HG03342 (cell line): ENCODE results near the gene DIS3L2.
"Not testable (repeated sequence)": the region's sequence is repeated elsewhere in the genome, so short reads cannot be mapped to it uniquely, and the experiment has no call there.

ENCODE experiments used
- ATAC-seq: cut with Tn5 transposase; IDR thresholded peaks from one replicate; pipeline ENCODE4 v1.9.1; 2021; ENCODE audit warnings: mild to moderate bottlenecking, moderate library complexity; ENCODE audit not compliant: unreplicated experiment

The DIS3L2 gene

DNA sequence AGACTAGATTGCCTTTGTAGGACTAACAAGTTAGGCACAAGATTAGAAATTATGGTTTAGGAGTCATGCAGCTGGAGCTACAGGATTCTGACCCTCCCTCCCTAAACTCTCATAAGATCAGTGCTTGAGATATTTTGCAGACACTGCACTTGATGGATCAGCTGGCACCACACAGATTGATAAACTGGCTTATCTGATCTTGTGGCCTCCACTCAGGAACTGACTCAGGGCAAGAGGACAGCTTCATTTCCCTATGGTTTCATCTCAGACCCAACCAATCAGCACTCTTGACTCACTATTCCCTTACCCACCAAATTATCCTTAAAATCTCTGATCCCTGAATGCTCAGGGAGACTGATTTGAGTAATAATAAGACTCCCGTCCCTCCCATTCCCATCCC lies 152.3 kb downstream of the DIS3L2 start:
- ATAC-seq: no peak

DNA sequence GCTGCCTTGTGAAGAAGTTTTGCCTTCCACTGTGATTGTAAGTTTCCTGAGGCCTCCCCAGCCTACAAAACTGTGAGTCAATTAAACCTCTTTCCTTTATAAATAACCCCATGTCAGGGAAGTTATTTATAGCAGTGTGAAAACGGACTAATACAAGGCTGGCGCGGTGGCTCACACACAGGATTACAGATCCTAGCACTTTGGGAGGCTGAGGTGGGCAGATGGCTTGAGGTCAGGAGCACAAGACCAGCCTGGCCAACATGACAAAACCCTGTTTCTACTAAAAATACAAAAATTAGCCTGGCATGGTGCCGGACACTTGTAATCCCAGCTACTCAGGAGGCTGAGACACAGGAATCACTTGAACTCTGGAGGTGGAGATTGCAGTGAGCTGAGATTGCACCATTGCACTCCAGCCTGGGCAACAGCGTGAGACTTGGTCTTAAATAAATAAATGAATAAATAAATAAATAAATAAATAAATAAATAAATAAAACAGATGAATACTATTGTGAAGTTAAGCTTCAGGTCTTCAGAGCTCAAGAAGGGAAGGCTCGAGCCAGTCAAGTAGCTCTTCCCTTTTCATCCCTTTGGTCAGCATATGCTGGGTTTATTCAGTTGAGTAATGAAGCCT lies 154.3 kb downstream of the DIS3L2 start:
- ATAC-seq: not testable (repeated sequence)

DNA sequence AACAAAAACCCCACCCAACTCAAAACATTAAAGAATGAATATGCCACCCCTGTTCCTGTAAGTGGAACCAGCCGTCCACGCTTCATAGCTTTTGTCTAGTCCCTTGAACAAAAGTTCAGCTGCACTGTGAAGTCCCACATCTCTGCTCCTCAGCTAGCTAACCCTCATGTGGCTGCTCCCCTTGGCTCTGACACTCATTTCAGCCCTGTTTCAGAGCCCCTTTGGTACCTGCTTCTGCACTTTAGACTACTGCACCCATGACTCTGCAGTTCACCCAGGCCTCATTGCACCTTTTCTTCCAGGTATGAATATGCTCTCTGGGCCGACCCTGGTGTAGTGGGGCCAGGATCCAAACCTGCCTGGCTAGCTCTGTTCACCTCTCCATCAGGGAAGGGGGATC lies 155.3 kb downstream of the DIS3L2 start:
- no peak for ATAC-seq

DNA sequence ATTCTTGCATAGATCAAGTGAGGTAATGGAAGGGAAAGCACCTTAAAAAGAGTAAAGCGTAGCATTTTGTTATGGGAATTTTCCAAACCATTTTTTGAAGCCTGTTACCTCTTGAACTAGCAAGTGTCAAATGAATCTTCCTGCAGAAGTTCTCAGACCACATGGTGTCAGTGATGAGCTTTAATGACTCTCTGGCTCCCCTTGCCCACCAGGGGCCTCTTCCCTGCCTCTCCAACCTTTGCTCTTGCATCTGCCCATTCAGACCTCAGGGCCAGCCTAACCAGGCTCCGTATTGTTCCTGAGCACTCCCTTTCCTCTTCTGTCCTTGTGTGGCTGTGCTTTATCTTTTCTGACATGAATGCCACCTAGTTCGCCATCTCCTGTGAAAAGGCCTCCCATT lies 155.9 kb downstream of the DIS3L2 start:
- ATAC-seq: no peak

DNA sequence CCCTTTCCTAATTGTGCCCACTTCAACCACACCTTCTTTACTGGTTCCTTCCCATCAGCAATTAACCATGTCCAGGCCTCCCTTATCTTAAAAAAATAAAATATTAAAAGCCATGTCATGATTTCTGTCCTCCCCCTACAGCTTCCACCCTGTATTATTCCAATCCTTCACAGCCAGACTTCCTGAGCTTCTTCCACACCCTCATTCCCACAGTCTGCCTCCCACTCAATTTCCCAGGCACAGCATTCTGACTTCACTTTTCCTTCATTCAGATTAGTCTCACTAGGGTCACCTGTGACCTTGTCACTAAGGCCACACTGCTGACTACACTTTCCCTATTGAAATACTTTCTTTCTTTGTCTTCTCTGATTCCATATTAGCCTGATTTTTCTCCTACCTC lies 159.4 kb downstream of the DIS3L2 start:
- no peak for ATAC-seq

DNA sequence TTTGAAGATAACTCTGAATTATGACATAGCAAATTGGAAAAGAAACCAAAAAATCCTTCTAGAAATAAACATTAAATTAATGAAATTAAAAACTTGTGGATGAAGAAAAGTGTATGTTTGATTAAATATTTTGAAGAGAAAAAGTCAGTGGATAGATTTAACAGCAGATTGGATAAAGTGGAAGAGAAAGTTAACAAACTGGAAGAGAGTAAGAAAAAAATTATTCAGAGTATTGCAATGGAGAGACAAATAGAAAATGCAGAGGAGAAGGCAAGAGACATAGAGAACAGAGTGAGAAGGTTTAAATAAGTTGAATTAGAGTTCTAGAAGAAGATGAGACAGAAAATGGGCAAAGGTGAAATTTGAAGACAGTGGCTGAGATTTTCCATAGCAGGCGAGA lies 162.8 kb downstream of the DIS3L2 start:
- no peak for ATAC-seq

DNA sequence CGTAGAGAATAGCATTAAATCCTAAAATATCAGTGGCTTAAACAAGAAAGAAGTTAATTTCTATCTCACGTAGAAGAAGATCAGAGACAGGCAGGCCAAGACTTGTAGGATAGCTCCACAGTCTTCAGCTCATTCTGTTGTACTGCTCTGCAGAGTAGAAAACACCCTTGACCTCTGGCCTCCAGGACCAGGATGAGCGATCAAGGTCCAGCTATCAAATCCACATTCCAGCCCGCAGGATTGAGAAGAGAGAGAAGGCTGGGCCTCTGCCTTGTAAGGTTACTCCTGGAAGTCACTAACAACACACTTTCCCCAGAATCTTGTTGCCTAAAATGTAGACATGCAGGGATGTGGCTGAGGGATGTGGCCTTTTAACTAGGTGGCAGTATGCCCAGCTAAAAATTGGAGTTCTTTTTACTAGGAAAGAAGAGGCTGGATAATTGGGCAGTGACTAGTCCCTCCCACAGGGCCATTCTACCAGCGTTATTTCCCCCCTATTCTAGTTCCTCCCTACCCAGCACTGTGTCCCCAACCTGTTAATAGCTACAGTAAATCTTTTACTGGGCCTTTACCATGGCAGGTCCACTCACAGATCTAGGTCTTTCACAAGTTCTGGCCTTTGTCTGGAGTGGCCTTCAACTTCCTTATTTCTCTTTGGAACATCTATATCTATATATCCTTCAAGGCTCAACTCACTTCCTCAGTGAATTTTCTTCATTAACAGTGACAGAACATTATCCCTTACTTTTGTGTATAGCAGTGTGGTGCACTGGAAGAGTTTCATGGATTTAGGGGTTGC lies 165.0 kb downstream of the DIS3L2 start:
- ATAC-seq: no peak

DNA sequence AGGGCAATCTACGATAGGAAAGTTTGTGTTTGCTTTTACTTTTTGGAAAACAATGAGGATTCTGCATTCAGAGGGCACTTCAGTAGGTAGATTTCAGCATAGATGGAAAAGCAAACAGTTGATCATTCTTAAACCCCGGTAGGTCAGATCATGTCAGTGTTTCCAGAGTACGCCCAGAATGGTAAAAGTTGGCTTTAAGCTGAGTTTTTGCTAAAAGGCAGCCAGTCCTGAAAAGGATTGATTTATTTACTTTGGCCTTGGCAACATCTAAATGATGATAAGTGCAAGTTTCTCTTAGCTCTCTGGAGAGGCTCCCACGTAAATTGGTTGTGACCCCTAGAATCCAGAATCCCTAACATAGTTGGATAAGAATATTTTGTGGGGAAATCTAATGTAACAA lies 168.0 kb downstream of the DIS3L2 start:
- ATAC-seq: no peak

DNA sequence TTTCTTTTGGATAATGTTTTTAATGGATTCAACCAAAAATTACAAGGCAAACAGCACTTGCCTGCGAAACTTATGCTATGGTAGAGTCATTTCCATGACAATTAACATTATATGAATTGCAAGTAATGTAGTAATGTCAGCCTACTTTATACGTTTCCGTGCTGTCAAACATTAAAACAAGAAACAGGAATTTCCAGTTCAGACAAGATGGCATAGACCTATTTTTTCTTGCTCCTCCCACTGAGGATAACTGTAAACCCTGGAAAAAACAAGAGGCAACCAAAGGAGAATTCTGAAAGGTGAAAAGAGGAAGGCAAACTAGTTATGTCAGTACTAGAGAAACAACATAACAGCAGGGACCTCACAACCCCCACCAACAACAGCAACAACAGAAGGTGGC lies 170.7 kb downstream of the DIS3L2 start:
- no peak for ATAC-seq

DNA sequence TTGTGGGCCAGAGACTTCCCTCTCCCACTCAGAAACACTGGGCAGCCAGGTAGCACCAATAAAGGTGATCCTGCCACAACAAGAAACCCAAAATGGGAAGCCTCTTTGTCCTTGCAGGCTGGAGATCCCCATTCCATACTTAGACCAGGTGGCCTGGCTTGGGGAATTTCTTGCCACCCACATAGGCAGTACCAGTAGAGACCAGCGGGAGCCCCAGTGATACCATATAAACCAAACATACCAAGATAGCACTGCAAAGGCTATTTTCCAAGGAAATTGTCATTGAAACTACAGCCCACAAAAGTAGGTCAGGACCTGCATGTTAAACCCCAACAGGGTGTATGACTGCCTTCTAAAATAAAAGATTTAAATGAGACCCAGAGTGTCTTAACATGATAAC lies 171.6 kb downstream of the DIS3L2 start:
- no peak for ATAC-seq

DNA sequence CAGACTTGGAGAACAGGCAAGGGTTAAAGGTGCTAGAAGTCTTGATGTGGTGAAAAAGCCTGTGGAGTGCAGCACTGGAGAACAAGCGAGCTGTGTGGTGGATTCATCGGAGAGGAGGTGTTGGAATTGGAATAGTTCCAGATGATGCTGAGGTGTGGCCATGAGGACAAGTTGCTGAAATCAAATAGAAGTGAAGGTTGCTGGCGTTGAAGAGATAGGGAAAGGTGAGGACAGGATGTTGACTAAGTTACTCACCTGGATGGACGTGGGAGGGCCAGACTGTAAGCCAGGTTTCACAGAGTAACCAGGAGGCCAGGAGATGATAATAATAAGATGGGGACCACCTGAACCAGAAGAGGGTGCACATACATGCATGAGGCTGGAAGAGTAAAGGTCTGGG lies 173.4 kb downstream of the DIS3L2 start:
- no peak for ATAC-seq

DNA sequence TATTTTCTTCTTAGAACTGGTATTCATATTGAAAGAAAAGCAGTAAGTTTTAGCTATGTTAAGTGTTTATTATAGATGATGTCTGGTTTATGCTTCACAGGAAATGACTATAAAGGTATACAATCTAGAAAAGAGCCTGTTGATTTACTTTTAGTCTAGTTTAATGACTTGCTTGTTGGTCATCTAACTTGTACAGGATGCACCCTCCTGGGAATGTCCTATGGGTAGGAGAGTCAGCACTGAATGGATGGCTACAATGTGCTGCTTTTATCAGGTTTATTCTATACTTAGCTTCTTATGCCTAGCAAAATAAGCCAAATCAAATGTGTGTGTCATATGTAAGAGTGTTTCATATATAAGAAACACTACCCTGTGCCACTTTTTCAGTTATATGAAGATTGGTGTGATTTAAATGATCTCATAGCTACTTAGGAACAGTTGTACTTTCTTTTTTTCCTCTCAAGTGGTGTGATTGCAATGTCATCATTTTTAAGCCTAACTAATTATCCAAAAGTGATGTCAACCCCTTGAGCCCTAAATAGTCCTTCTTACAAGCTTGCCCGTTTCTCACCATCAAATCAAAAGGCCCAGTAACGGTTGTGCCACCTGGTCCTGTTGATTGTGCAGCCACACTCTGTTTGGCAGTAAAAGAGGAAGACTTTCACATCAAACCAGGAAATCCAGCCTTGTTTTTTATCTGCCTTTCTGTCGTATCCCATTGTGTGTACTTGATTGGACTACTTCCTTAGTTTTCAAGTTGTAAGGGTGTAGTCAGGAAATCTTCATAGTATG lies 176.0 kb downstream of the DIS3L2 start:
- no peak for ATAC-seq

DNA sequence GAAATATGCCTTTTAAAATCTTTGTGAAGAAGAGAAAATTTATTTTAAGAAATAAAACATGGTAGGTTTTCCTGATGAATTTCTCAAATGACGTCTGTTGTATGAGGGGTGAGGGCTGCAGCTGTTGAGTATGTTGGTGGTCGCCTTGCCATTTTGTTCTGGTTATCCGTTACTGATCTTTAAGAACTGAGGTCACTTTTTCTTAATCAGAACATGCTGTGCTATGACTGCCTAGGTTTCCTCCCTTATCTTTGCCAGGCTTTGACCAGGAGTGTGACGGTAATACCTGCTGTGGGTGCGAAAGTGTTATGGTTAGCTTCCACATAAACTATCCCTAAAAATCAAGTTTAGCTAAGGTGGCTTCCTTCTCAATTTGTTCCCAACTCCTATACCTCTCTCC lies 176.9 kb downstream of the DIS3L2 start:
- ATAC-seq: no peak

DNA sequence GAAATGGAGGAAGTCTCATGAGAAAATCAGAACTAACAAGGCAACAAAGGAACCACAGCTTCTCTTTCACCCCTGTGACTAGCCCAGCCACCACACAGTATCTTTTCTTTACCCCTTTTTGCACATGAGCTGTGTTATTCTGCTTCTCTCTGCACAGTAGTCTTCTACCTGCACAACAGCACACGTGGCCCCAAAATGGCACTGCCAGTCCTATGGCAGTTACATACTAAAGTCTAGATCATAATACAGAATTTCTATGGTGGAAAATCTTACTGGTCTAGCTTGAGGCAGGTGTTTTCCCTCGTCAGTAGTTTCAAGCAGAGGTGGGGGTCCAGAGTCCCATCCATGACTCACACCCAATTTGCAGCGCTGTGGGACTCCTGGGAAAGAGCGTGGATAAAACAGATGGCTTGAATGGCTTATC lies 177.7 kb downstream of the DIS3L2 start:
- no peak for ATAC-seq

DNA sequence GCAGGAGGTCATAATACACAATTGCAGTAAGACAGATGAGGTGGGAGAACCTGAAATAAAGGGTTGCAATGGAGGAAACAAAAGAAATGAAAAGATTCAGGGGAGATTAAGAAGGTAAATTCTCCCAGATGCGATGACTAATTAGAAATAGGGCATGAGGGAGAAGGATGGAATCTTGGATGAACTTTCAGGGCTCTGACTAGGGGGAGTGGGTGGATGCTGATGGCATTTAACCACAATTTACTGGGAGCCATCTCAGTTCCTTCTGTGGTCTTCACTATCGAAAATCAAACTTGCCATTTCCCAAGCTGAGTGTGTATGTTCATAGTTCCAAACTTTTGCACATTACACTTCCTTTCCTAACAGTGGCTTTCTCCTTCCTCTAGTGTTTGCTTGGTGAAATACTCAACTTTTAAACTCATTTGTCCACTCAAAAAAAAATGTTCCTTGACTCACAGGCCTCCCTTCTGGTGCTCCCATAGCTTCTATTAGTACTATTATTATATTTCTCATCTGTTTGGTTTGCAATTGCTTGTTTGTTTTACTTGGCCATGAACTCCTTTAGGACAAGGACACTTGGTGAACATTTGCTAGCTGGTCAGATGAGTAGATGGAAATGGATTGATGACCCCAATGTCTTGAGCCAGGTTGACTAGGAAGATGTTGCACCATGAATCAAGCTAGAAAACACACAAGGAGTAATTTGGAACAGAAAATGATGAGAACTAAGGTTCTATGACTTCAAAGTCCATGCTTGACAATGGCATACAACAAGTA lies 178.5 kb downstream of the DIS3L2 start:
- ATAC-seq: no peak

DNA sequence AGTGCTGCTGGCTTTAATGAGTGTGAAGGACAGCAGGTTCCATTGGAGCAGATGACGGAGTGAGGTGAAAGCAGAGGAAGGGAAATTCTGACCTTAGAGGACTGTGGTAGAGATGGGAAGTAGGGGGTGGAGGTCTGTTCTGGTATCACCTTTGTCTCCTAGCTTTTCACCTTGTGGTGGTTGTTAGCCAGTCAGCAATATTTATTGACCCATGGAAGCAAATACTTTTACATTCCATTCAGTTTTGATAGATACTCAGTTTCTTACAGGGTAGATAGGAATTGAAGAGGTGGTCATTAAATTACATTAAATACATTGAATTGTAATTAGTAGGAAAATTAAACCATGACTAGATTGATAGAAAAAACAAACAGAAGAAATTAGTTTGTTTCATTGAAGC lies 180.1 kb downstream of the DIS3L2 start:
- no peak for ATAC-seq

DNA sequence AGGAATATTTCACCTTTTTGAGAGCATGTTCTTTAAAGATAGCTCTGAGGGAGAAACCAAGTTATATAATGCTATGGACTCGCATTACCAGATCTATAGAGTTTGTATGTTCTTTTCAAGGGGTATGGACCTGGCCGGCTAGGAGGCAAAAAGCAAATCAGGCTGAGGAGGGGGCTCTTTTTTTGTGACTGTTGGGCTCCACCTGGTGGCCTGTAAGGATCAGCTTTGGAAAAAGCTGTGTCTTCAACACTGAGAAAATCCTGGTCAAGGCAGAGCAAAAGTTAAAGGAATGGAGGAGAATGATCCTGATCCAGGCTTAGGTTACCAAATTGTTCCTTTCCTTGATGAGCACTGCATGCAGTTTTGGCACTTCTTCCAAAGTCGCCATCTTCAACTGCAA lies 180.5 kb downstream of the DIS3L2 start:
- no peak for ATAC-seq

DNA sequence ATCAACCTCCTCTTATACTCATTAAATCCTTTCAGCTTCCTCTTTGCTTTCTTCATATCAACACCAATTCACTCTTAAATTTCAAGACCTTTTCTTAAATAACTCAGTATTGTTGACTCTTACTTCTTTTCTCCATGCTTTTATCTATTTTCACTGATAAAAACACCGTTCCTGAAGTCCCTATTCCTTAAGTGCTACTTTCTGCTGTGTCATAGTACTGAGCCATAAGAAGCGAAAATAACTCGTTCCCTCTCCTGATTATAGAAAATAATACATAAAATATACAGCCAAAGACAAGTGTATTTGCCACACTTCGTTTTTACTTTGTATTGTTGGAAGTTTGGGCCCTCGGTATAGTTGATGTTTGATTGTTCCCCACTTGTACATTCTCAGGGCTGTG lies 181.0 kb downstream of the DIS3L2 start:
- no peak for ATAC-seq

DNA sequence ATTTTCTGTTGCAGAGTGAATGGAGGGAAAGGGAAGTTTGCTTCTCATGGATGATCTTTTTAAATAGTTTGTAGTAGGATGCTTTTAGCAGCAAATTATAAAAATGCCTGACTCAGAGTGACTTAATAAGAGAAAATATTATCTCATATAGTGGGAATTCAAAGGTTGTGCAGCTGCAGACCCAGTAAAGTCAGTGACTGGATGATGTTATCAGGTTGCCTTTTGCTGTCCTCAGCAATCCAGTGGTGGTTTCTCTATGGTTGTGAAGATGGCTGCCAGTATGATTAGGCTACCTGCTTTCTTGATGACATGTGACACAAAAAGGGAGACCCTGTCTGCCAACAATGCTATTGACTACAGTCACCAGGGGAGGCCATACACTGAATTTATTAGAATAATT lies 184.8 kb downstream of the DIS3L2 start:
- no peak for ATAC-seq

DNA sequence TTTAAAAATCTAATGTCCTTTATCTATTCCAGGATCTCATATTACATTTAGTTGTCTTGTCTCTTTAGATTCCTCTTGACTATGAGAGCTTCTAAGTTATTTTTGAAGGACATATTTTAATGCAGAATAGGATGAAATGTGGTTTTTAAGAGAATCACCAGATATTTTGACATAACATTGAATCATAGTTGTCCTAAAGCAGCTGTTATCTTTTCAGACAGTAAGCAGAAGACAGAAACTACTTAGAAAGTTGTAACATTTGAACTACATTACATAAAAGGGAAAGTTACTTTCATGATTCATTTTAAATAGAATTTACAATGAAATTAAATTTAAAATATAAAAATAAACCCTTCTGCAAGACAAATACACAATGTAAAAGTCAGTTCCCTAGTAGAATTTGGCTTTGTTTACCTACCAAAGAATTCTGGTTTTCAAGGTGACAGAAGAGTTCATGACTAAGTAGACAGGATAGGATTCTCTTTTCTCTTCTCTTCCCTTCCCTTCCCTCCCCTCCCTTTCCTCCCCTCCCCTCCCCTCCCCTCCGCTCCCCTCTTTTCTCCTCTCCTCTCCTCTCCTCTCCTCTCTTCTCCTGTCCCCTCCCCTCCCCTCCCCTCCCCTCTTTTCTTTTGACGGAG lies 186.0 kb downstream of the DIS3L2 start:
- ATAC-seq: no peak

DNA sequence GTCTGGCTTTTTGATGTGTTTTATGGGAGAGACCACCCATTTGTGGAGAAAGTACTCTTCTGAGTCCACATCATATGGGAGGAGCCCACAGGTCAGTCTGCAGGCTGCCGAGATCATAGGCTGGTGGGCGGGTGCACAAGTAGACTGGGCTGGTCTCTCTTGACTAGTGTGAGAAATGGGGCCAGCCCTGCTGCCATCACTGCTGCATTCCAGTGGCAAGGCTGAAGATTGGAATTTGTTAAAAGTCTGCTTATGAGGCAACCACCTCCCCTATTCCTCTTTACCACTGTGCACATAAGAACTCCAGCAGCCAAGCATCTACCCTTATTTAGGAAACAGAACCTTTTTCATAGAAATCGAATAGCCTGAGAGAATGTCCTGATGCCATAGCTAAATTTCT lies 200.7 kb downstream of the DIS3L2 start:
- no peak for ATAC-seq
